HFF-Myc (cell line): Measurements from ENCODE around the gene SLC39A3.
A peak's percentile ranks its signal among the peaks of the same experiment; 100 is the strongest.

Experiments
- DNase-seq: peaks from one replicate; pipeline ENCODE4 v3.0.0-alpha.2; 2011; ENCODE audit warnings: low read depth; ENCODE audit errors: extremely low read depth
- H3K4me3 ChIP-seq: replicated peaks from 2 replicates; pipeline ENCODE4 v1.5.1; 2011; ENCODE audit warnings: low read depth, mild to moderate bottlenecking, control low read depth, low read length
- CTCF ChIP-seq: IDR thresholded peaks from 2 replicates; pipeline ENCODE4 v1.5.1; 2012; ENCODE audit warnings: mild to moderate bottlenecking, low read depth, low read length, control low read depth; ENCODE audit errors: missing control alignments

The SLC39A3 gene

GRCh38 chr19:2722541-2723344, 17.1 kb downstream of the SLC39A3 start:
- DNase-seq = no peak
- TF ChIP-seq CTCF = no peak
- no peak overlapping the region for H3K4me3 ChIP-seq

DNA sequence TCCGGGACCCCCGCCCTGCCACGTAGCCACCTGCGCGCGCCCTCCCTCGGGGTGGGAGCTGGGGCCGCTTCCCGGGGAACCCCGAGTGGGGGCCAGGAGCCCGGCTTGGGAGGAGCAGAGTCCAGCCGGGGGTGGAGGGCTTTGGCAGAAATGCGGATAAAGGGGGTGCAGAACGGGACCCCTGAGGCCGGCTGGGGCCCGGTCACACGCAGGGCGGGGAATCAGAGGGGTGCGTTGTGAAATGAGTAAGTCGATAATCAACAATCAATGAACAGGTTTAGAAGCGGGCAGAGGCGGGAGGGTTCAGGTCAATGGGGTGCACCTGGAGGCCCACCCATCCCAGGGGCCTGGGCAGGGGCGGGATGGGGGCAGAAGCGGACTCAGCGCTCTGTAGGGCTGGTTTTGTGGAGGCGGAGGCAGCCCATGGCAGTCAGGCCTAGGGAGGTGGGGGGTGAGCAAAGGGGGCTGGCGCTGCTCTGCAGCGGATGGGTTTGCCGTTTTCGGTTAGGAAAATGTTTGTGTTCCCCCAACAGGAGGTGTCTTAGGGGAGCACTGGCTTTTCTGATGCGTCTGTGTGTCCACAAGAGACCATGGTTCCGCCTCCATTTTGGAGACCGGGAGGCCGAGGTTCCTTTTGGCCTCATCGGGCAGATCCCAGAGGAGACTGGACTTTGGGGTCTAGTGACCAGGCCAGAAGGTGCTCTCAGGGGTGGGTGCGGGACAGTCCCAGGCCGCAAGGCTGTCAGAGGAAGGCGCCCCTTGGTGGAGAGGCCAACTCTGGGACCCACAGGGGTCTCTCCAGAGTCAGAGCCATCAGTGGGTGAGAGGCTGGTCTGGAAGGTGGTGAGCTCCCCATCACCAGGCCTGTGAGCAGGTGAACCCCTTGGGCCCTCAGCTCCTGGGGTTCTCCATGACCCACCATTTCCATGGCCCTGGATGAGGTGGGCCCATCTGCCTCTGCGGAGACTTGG, 18.0 kb downstream of the SLC39A3 start:
- TF ChIP-seq CTCF = no peak
- DNase-seq = no peak
- peak overlapping the region; percentile 40 for H3K4me3 ChIP-seq

GRCh38 chr19:2720777-2721569, 18.8 kb downstream of the SLC39A3 start, which contains the start of gene DIRAS1:
Gene DIRAS1 (minus strand): TSS chr19:2721372. CDS start chr19:2717806, 3,566 bp downstream.
- DNase-seq = no peak

GRCh38 chr19:2719920-2720776, 19.7 kb downstream of the SLC39A3 start:
- peak overlapping the region; percentile 41 for H3K4me3 ChIP-seq
- no peak for TF ChIP-seq CTCF
- DNase-seq = no peak

More at GRCh38 chr19:2720777-2721569, 18.8 kb downstream of the SLC39A3 start, which contains the start of gene DIRAS1:
- no peak for TF ChIP-seq CTCF
- peak within 1 kb of the TSS; percentile 41 for H3K4me3 ChIP-seq

DNA sequence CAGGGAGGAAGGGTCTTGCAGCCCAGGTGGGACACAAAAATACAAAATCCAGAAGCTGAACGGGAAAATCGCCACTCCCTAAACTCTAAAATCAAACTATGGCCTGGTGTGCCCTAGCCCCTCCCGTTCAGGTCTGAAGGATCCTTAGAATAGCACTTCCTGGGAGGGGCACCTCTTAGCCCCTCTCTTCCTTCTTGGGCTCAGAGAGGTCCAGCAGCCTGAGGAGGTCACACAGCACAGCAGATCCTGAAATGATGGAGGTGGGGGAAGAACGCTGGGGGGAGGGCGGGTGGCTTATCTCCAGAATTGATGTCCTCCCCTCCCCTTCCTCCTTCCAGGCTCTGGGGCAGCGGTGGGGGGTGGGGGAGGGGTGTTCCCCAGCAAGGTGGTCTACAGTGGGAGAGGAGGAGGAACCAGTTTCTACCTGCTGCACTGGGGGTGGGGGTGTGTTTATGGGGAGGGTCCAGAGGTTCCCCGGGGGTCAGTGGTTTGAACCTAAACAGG, 20.5 kb downstream of the SLC39A3 start:
- H3K4me3 ChIP-seq = no peak overlapping the region
- no peak for DNase-seq
- no peak for TF ChIP-seq CTCF
